Keratinocyte (primary cell): Measurements from ENCODE around the gene POU6F2.

Experiments
- CTCF ChIP-seq, 3 experiments: IDR thresholded peaks in 1 of 3; conservative IDR thresholded peaks in 1 of 3; optimal IDR thresholded peaks in 1 of 3; 2 replicates in 2 of 3; 3 replicates in 1 of 3; pipeline versions ENCODE3 to v1.5.1; 2011; ENCODE audit warnings: low read length in 3 of 3, mild to moderate bottlenecking in 3 of 3, moderate library complexity in 2 of 3, control low read depth in 1 of 3, inconsistent platforms in 1 of 3; ENCODE audit not compliant: insufficient read depth in 2 of 3; ENCODE audit errors: extremely low read depth in 1 of 3
- EZH2 ChIP-seq: IDR thresholded peaks from one replicate; pipeline ENCODE4 v1.6.1; 2012; ENCODE audit warnings: inconsistent platforms, mild to moderate bottlenecking, low read length, moderate library complexity

- TF ChIP-seq CTCF (optimal IDR thresholded peaks at IDR 0.05 in 1 of 3, IDR thresholded peaks at IDR 0.05 in 1 of 3, conservative IDR thresholded peaks at IDR 0.05 in 1 of 3; ENCODE audit: extremely low read depth in 1 of 3, insufficient read depth in 2 of 3, low read length in 3 of 3) (no peak), EZH2 (no peak)
Observed at GRCh38 chr7:38951213-38951612, 26.5 kb upstream of the POU6F2 start.
